Activated CD4-positive, alpha-beta T cell treated with anti-CD3 and anti-CD28 coated beads for 4 hours (primary cell): Measurements from ENCODE around the gene PALLD.

Experiments used
- DNase-seq, 2 donors: peaks; one replicate each; pipeline ENCODE4 v3.0.0-alpha.2; 2020

The PALLD gene

GRCh38 chr4:168837922-168838321 is 341.1 kb downstream of the PALLD start:
- no peak for DNase-seq

- DNase-seq = no peak
These were observed 343.0 kb downstream of the PALLD start for GRCh38 chr4:168839758-168840391.

DNA sequence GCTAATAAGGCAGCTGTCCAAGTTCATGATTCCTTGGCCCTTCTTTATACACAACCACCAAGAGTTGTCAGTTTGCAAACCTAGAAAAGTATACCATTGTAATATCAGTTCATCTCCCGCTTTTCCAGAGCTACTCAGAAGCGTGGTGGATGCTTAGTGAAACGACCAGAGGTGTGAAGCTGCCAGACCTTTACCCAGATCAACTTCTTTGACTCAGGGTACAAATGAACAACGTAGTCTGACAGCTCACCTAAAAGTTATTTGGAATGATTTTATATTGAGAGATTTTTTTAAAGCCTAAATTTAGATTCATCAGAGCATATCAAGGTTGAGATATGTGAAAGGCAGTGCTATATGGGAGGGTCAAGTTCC is 343.5 kb downstream of the PALLD start:
- DNase-seq = no peak

GRCh38 chr4:168841000-168841671 is 344.3 kb downstream of the PALLD start:
- DNase-seq = no peak

GRCh38 chr4:168841672-168842019 is 344.8 kb downstream of the PALLD start:
- DNase-seq = no peak

DNA sequence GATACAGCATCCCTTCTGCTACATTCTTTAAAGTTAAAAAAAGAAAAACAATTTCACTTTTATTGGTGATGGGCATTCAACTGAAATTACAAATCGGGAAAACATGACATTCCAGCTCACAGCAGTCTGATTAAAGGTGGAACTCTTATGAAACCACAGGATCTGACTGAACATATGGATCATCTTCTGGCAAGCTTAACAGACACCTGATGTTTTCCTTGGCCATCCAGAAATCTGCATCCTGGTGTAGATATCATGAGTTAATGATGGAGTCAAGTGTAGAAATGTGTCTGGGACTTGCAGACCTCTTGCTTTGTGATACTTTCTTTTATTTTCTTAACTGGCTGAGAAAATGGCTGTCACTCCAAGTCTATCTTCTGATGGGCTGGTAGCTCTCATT is 345.3 kb downstream of the PALLD start:
- DNase-seq = no peak

- no peak for DNase-seq
These were observed 346.8 kb downstream of the PALLD start for GRCh38 chr4:168843635-168844034.

DNA sequence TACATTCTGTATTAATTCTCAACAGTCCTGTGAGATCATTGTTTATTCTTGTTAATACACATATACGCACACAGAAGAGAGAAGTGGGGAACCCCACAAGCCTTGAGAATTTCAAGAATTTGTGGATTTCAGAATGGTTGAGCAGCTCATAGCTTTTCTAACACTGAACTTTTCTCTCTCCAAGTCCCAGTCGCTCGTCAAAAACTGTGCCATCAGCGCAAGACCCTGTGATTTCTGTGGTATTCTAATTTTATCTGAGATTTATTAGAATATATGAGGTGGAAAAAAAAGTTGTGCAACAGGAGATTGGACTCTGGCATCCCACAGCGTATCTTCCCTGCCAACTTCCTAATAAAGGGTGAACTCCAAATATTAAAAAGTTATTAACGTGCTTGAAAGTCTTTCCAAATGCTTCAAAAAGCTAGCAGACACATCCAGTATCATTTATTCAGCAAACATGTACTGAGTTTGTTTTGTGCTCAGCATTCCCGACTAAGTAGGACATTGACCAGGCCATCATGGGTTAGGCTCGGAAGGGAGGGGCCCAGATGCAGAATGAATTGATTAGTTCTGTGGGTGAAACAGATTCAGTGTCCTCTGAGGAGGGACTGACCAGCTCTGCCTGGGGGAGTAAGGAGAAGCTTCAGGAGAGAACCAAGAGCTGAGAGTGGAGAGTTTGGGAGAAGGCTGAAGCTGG is 347.6 kb downstream of the PALLD start:
- no peak for DNase-seq

- DNase-seq = no peak
These were observed 349.0 kb downstream of the PALLD start for GRCh38 chr4:168845897-168846296.

DNA sequence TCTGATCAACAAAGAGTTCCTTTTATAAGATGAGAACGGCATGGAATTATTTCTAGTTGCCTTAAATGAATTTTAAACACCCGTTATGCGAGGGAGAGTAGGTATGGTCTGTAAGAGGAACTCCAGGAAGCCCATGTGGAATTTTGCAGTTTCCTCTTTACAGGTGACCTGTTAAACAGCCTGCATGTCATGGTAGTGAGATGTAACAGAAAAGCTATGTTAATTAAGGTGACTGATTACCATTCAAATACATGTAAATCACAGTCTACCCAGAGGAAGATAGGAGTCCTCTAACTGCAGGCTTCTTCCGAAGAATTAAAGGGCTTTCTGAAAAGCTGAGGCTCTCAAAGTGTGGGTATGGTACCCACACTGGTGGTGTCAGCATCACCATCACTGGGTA is 349.6 kb downstream of the PALLD start:
- DNase-seq = no peak

GRCh38 chr4:168847771-168848502 is 351.1 kb downstream of the PALLD start:
- no peak for DNase-seq

GRCh38 chr4:168849030-168849675 is 352.3 kb downstream of the PALLD start:
- no peak for DNase-seq

GRCh38 chr4:168849997-168850396 is 353.1 kb downstream of the PALLD start:
- DNase-seq = no peak

DNA sequence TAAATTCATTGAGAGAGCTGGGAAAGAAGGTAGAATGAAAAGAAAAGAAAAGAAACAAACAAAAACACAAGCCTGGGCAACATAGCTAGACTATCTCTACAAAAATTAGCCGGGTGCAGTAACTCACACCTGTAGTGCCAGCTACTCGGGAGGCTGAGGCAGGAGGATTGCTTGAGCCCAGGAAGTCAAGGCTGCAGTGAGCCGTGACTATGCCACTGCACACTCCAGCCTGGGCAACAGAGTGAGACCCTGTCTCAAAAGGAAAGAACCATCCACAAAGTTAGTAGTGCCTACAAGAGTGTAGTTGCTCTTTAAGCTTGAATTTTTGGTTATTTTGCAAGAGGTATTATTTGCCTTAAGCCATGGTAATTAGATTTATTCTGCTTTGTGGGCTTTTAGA is 355.5 kb downstream of the PALLD start:
- DNase-seq = no peak

GRCh38 chr4:168852933-168853713 is 356.3 kb downstream of the PALLD start:
- no peak for DNase-seq

DNA sequence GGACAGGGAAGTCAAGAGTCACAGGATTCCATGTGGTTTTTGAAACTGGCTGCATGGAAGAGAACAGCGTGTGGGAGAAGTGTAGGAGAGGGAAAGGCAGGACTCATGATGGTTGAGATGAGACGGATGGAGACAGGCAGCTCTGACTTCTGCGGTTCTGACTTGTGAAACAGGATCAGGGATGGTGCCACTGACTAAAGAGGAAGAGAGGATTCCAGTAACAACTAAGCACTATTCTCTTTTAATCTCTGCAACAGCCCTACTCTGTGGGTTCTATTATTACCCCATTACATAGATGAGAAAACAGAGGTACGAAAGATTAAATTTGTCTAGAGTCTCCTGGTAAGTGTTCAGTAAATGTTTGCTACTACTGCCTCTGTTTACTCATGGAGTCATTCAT is 356.9 kb downstream of the PALLD start:
- no peak for DNase-seq

- DNase-seq = no peak
These were observed 357.6 kb downstream of the PALLD start for GRCh38 chr4:168854350-168854921.

GRCh38 chr4:168856312-168856711 is 359.5 kb downstream of the PALLD start:
- no peak for DNase-seq

DNA sequence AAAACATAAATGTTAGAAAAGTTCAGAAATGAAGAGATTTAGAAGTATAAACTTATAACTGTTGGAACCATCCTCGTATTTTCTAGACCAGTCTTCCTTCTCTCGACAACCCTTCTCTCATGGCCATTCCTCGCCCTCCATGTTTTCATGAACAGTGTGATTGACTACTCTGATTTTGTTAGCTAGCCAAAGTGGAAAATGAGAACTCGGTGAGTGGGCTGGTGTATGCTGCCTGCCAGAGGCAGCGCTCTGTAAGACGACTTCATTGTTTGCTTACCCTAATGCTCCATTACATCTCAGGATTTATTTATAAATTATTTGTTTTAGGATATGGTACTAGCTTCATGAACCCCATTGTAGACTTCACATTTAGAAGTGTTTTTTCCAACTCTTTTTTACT is 360.2 kb downstream of the PALLD start:
- DNase-seq = no peak

- DNase-seq = no peak
These were observed 360.9 kb downstream of the PALLD start for GRCh38 chr4:168857546-168858314.

DNA sequence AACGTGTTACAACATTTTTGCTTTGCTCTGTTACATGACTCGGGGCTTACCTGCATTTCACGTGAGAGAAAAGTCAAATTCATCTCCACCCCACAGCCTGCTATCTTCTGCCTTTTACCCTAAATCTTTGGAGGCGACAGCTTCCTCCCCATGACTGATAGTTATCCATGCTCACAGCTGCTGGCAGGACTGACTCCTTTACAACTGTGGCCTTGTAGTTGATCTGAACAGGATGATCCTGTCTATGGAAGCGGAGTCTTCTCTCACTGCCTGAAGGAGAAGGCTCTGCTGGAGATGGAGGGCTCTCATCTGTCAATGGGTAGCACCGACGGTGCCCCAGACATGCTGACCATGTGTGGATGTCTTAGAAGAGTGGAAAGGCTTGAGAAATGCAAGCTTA is 362.2 kb downstream of the PALLD start:
- DNase-seq = no peak
